ENCODE results near the gene TM7SF2. TPM values are rescaled to one million over a fixed set of nuclear protein-coding genes. Genes with fewer than 3 reads are reported as not detected.

Gene TM7SF2
- total RNA-seq = 10 to 100 TPM; 13.6 to 93.0 (median 41.5) TPM

GRCh38 chr11:65111744-65112545 lies at the start of gene TM7SF2:
Gene TM7SF2 (plus strand): TSS chr11:65111872. CDS start chr11:65112016, 144 bp downstream.
- H3K4me1 ChIP-seq = peaks cover 0 to 48% (median 36%) of the 10 kb centered on the region in 4 donors

GRCh38 chr11:65063532-65063931 lies 48.1 kb upstream of the TM7SF2 start:
- 74 to 85% methylated on average over 3 of the region's 3 CpGs for WGBS, 2 donors
- Histone ChIP-seq H3K4me1 (no peaks in the 10 kb centered on the region), H3K36me3 (no peaks in the 10 kb centered on the region), H3K9me3 (peaks cover 0 to 3% (median 0%) of the 10 kb centered on the region in 4 donors), H3K4me3 (no peak overlapping the region), H3K27me3 (no peaks in the 10 kb centered on the region), H3K27ac (no peak overlapping the region)
- no peak for DNase-seq (ENCODE audit: low spot score in 2 of 2)
- TF ChIP-seq EP300 (IDR thresholded peaks at IDR 0.05) (no peak), CTCF (IDR thresholded peaks at IDR 0.05) (no peak), POLR2A (IDR thresholded peaks at IDR 0.05) (no peak)

More at GRCh38 chr11:65111744-65112545, at the start of gene TM7SF2:
- Histone ChIP-seq H3K9me3 (no peaks in the 10 kb centered on the region), H3K27ac (peak within 1 kb of the TSS; percentile 39 to 82 (median 70)), H3K27me3 (no peaks in the 10 kb centered on the region), H3K36me3 (peaks cover 0 to 57% (median 7%) of the 10 kb centered on the region in 3 donors), H3K4me3 (peak within 1 kb of the TSS; percentile 43 to 60 (median 57))
- 1 to 2% methylated on average over 46 to 56 of the region's 64 CpGs for WGBS, 2 donors
- DNase-seq (ENCODE audit: low spot score in 2 of 2) = peak; percentile 92 to 93
- TF ChIP-seq POLR2A (IDR thresholded peaks at IDR 0.05) (peak; percentile 29 to 76), CTCF (IDR thresholded peaks at IDR 0.05) (no peak), EP300 (IDR thresholded peaks at IDR 0.05) (peak; percentile 30 to 86)

- Histone ChIP-seq H3K27ac (no peak overlapping the region), H3K4me1 (no peaks in the 10 kb centered on the region), H3K27me3 (no peaks in the 10 kb centered on the region), H3K9me3 (peaks cover 0 to 3% (median 0%) of the 10 kb centered on the region in 4 donors), H3K36me3 (no peaks in the 10 kb centered on the region), H3K4me3 (no peak overlapping the region)
- 81 to 90% methylated on average over 4 of the region's 4 CpGs for WGBS, 2 donors
- TF ChIP-seq CTCF (IDR thresholded peaks at IDR 0.05) = no peak
- TF ChIP-seq POLR2A (IDR thresholded peaks at IDR 0.05) = no peak
- TF ChIP-seq EP300 (IDR thresholded peaks at IDR 0.05) = no peak
- DNase-seq (ENCODE audit: low spot score in 2 of 2) = no peak
These were observed 46.8 kb upstream of the TM7SF2 start for GRCh38 chr11:65064847-65065240.

GRCh38 chr11:65065851-65066250 lies 45.8 kb upstream of the TM7SF2 start:
- H3K4me3 ChIP-seq = no peak overlapping the region
- H3K27ac ChIP-seq = no peak overlapping the region
- WGBS, 2 donors = 78 to 83% methylated on average over 7 of the region's 7 CpGs
- TF ChIP-seq POLR2A (IDR thresholded peaks at IDR 0.05) = no peak
- TF ChIP-seq EP300 (IDR thresholded peaks at IDR 0.05) = no peak
- no peak for TF ChIP-seq CTCF (IDR thresholded peaks at IDR 0.05)
- no peaks in the 10 kb centered on the region for H3K27me3 ChIP-seq
- H3K4me1 ChIP-seq = no peaks in the 10 kb centered on the region
- DNase-seq (ENCODE audit: low spot score in 2 of 2) = no peak
- no peaks in the 10 kb centered on the region for H3K36me3 ChIP-seq
- H3K9me3 ChIP-seq = peaks cover 0 to 3% (median 0%) of the 10 kb centered on the region in 4 donors

GRCh38 chr11:65066315-65066714 lies 45.4 kb upstream of the TM7SF2 start:
- no peak for DNase-seq (ENCODE audit: low spot score in 2 of 2)
- H3K36me3 ChIP-seq = no peaks in the 10 kb centered on the region
- no peaks in the 10 kb centered on the region for H3K9me3 ChIP-seq
- H3K27ac ChIP-seq = no peak overlapping the region
- TF ChIP-seq EP300 (IDR thresholded peaks at IDR 0.05) (no peak), CTCF (IDR thresholded peaks at IDR 0.05) (no peak), POLR2A (IDR thresholded peaks at IDR 0.05) (no peak)
- WGBS, 2 donors = 11 to 71% methylated on average over 1 to 10 of the region's 11 CpGs
- H3K4me1 ChIP-seq = no peaks in the 10 kb centered on the region
- no peaks in the 10 kb centered on the region for H3K27me3 ChIP-seq
- H3K4me3 ChIP-seq = no peak overlapping the region
